T follicular helper cell (primary cell): ENCODE data around the gene MMGT1.
A peak's percentile ranks its signal among the peaks of the same experiment; 100 is the strongest.

Source experiments
- DNase-seq: peaks from one replicate; pipeline ENCODE4 v3.0.0-alpha.2; 2020; ENCODE audit warnings: low read depth
- total RNA-seq, 2 experiments: gene quantifications; one replicate each; lab custom pipeline; 2026; lab: John Stamatoyannopoulos, UW

Gene MMGT1
- total RNA-seq, result 36.7 to 37.9 reads per million in 2 experiments

GRCh38 chrX:135973548-135974278 is at the start of gene MMGT1:
MMGT1 (minus strand) TSS chrX:135973988; CDS start chrX:135973675, 313 bp downstream.
- peak; percentile 73 for DNase-seq

GRCh38 chrX:136021903-136022302 is 48.1 kb upstream of the MMGT1 start:
- DNase-seq, result no peak

GRCh38 chrX:136021160-136021559 is 47.4 kb upstream of the MMGT1 start:
- DNase-seq, result no peak

GRCh38 chrX:136019226-136019625 is 45.4 kb upstream of the MMGT1 start:
- DNase-seq, result no peak

- no peak for DNase-seq
Observed at GRCh38 chrX:136016881-136017280, 43.1 kb upstream of the MMGT1 start.

- DNase-seq, result no peak
Observed at GRCh38 chrX:136015016-136015415, 41.2 kb upstream of the MMGT1 start.

- DNase-seq, result no peak
Observed at GRCh38 chrX:135988245-135988644, 14.5 kb upstream of the MMGT1 start.

GRCh38 chrX:135985973-135986310 is 12.2 kb upstream of the MMGT1 start:
- no peak for DNase-seq

- peak; percentile 51 for DNase-seq
Observed at GRCh38 chrX:135985157-135985972, 11.6 kb upstream of the MMGT1 start, which contains the start of gene SLC9A6. SLC9A6 (plus strand) TSS chrX:135985435; CDS start chrX:135985659, 224 bp downstream.

- no peak for DNase-seq
Observed at GRCh38 chrX:135984791-135985156, 11.0 kb upstream of the MMGT1 start.

GRCh38 chrX:135984256-135984655 is 10.5 kb upstream of the MMGT1 start:
- no peak for DNase-seq

GRCh38 chrX:135982860-135983259 is 9.1 kb upstream of the MMGT1 start:
- no peak for DNase-seq

GRCh38 chrX:135981668-135982067 is 7.9 kb upstream of the MMGT1 start:
- DNase-seq, result no peak

- DNase-seq, result no peak
Observed at GRCh38 chrX:135981010-135981409, 7.2 kb upstream of the MMGT1 start.

GRCh38 chrX:135977611-135978010 is 3.8 kb upstream of the MMGT1 start:
- no peak for DNase-seq

- DNase-seq, result no peak
Observed at GRCh38 chrX:135975421-135975820, 1.6 kb upstream of the MMGT1 start.

GRCh38 chrX:135974279-135974856 is 580 bp upstream of the MMGT1 start:
- peak; percentile 69 for DNase-seq

- no peak for DNase-seq
Observed at GRCh38 chrX:135973025-135973547, 702 bp downstream of the MMGT1 start.

- DNase-seq, result no peak
Observed at GRCh38 chrX:135951291-135951690, 22.5 kb downstream of the MMGT1 start.

- DNase-seq, result no peak
Observed at GRCh38 chrX:135944486-135944885, 29.3 kb downstream of the MMGT1 start.

GRCh38 chrX:135931644-135932487 is 41.9 kb downstream of the MMGT1 start:
- peak; percentile 15 for DNase-seq

- no peak for DNase-seq
Observed at GRCh38 chrX:135927897-135928296, 45.9 kb downstream of the MMGT1 start.
